K562 (cell line): ENCODE results near the gene IL17REL. TPM values are rescaled to one million over a fixed set of nuclear protein-coding genes. Genes with fewer than 3 reads are reported as not detected.
A peak's percentile ranks its signal among the peaks of the same experiment; 100 is the strongest.

Experiments used
- BACH1 ChIP-seq: fragments of 200-800 bp; sonication (Bioruptor generic); IDR thresholded peaks from 2 replicates; pipeline ENCODE4 v1.6.1; 2016; ENCODE audit warnings: missing genetic modification characterization, missing compliant biosample characterization
- CBX1 ChIP-seq: sonication (generic); IDR thresholded peaks from 2 replicates; pipeline ENCODE4 v1.6.1; 2016; ENCODE audit warnings: antibody characterized with exemption, low read depth, mild to moderate bottlenecking
- ELF1 ChIP-seq: fragments of 200-800 bp; sonication (Bioruptor generic); IDR thresholded peaks from 2 replicates; pipeline ENCODE4 v1.6.1; 2016; ENCODE audit warnings: missing genetic modification characterization, missing compliant biosample characterization
- FOS ChIP-seq: IDR thresholded peaks from 3 replicates; pipeline ENCODE4 v1.6.1; 2011; ENCODE audit not compliant: insufficient read length; ENCODE audit errors: extremely low read depth
- FOXA3 ChIP-seq, 2 experiments: fragments of 450-650 bp in 1 of 2; sonication (generic) in 1 of 2; formaldehyde crosslinking; IDR thresholded peaks in 1 of 2; conservative IDR thresholded peaks in 1 of 2; 2 replicates each; pipeline versions ENCODE4 v1.4.0 to v1.8.0; 2020 to 2022; ENCODE audit warnings: mild to moderate bottlenecking in 2 of 2, missing genetic modification reagents in 1 of 2
- FOXK1 ChIP-seq: sonication (generic); formaldehyde crosslinking; IDR thresholded peaks from 2 replicates; pipeline ENCODE4 v1.8.0; 2022; ENCODE audit warnings: missing genetic modification reagents, mild to moderate bottlenecking, borderline replicate concordance
- FOXK2 ChIP-seq, 2 experiments: fragments of 450-650 bp; IDR thresholded peaks in 1 of 2; conservative IDR thresholded peaks in 1 of 2; 2 replicates each; pipeline ENCODE4 v1.6.1; 2016; ENCODE audit warnings: low read depth in 2 of 2, mild to moderate bottlenecking in 1 of 2
- GATAD2B ChIP-seq: fragments of 450-650 bp; IDR thresholded peaks from 2 replicates; pipeline ENCODE4 v1.6.1; 2017; ENCODE audit warnings: mild to moderate bottlenecking, borderline replicate concordance
- HDGF ChIP-seq: fragments of 450-650 bp; IDR thresholded peaks from 2 replicates; pipeline ENCODE4 v1.6.1; 2016
- HLTF ChIP-seq: fragments of 450-650 bp; IDR thresholded peaks from 2 replicates; pipeline ENCODE4 v1.6.1; 2016
- KDM2B ChIP-seq: fragments of 250-450 bp; sonication (Bioruptor Pico); IDR thresholded peaks from 2 replicates; pipeline ENCODE4 v1.8.0; 2021; ENCODE audit warnings: mild to moderate bottlenecking, moderate library complexity
- KLF1 ChIP-seq: fragments of 450-650 bp; IDR thresholded peaks from 2 replicates; pipeline ENCODE4 v1.6.1; 2016; ENCODE audit warnings: missing genetic modification characterization, missing compliant biosample characterization
- MAFG ChIP-seq: fragments of 450-650 bp; conservative IDR thresholded peaks from 2 replicates; pipeline ENCODE4 v1.6.1; 2016; ENCODE audit warnings: missing genetic modification characterization, missing compliant biosample characterization
- NCOR1 ChIP-seq: fragments of 450-650 bp; IDR thresholded peaks from 2 replicates; pipeline ENCODE4 v1.6.1; 2016; ENCODE audit warnings: mild to moderate bottlenecking, moderate library complexity
- PHF20 ChIP-seq: fragments of 450-650 bp; IDR thresholded peaks from 2 replicates; pipeline ENCODE4 v1.6.1; 2018; ENCODE audit not compliant: partially characterized antibody
- POLR3G ChIP-seq: IDR thresholded peaks from 2 replicates; pipeline ENCODE4 v1.6.1; 2011; ENCODE audit not compliant: insufficient read length, insufficient replicate concordance; ENCODE audit errors: extremely low read depth
- PYGO2 ChIP-seq: fragments of 450-650 bp; IDR thresholded peaks from 2 replicates; pipeline ENCODE4 v1.6.1; 2016; ENCODE audit warnings: mild to moderate bottlenecking, missing genetic modification characterization, moderate library complexity, missing compliant biosample characterization
- ZKSCAN3 ChIP-seq: fragments of 250-450 bp; sonication (Bioruptor Pico); IDR thresholded peaks from 2 replicates; pipeline ENCODE4 v1.4.0; 2020
- ZNF143 ChIP-seq: sonication (generic); formaldehyde crosslinking; IDR thresholded peaks from 2 replicates; pipeline ENCODE4 v1.9.0; 2022; ENCODE audit warnings: mild to moderate bottlenecking, missing genetic modification reagents
- ZNF24 ChIP-seq: fragments of 450-650 bp; IDR thresholded peaks from 2 replicates; pipeline ENCODE4 v1.6.1; 2016
- polyA plus RNA-seq, 8 experiments: library from polyadenylated mRNA; depleted of rRNA in 4 of 8; stranded (reverse) in 5 of 8; unstranded in 3 of 8; fragments of >200 nt; fragmentation: Nextera tagmentation in 2 of 8; fragmentation: Illumina TruSeq in 1 of 8; extraction: Ambion mirVana in 2 of 8; extraction: Trizol in 1 of 8; gene quantifications; 2 replicates each; pipeline versions ENCODE4 v1.2.1 to v1.2.3, GENCODE V29; 2011 to 2014; ENCODE audit warnings: inconsistent platforms in 1 of 8, missing spikeins in 1 of 8
- total RNA-seq, 7 experiments: library from RNA; depleted of rRNA in 6 of 7; stranded (reverse); fragments of >200 nt in 6 of 7; fragmentation: Illumina TruSeq in 2 of 7; extraction: Trizol in 2 of 7; gene quantifications; 2 replicates each; pipeline versions ENCODE4 v1.2.1 to v1.2.3, GENCODE V29; 2011 to 2021; ENCODE audit warnings: low replicate concordance in 1 of 7
- TF ChIP-seq, protein P1 (sequence below): fragments of 250-450 bp; sonication (Bioruptor Pico); IDR thresholded peaks from 2 replicates; pipeline ENCODE4 v1.4.0; 2020
- TF ChIP-seq, protein P2 (sequence below): sonication (generic); formaldehyde crosslinking; IDR thresholded peaks from 2 replicates; pipeline ENCODE4 v1.8.0; 2022; ENCODE audit warnings: mild to moderate bottlenecking, missing genetic modification reagents
- TF ChIP-seq, protein P3 (sequence below), 2 experiments: fragments of 250-450 bp in 1 of 2; fragments of 450-650 bp in 1 of 2; sonication (Bioruptor Pico) in 1 of 2; IDR thresholded peaks; 2 replicates each; pipeline versions ENCODE4 v1.6.1 to v1.8.0; 2016 to 2021; ENCODE audit warnings: mild to moderate bottlenecking in 2 of 2, moderate library complexity in 2 of 2, missing compliant biosample characterization in 1 of 2, missing genetic modification characterization in 1 of 2
- TF ChIP-seq, protein P4 (sequence below), 2 experiments: fragments of 450-650 bp in 1 of 2; IDR thresholded peaks; 2 replicates each; pipeline ENCODE4 v1.6.1; 2011 to 2017; ENCODE audit warnings: low read depth in 2 of 2, antibody characterized with exemption in 1 of 2, borderline replicate concordance in 1 of 2, low read length in 1 of 2, mild to moderate bottlenecking in 1 of 2, mixed read lengths in 1 of 2; ENCODE audit not compliant: control insufficient read depth in 1 of 2

IL17REL gene
- total and polyA plus RNA-seq, 9 of the 15 experiments (the other 6 are each of a cell fraction or from before 2014, with no cell fraction given), result 0.05 to 0.42 (median 0.11) TPM; not detected in 4

DNA sequence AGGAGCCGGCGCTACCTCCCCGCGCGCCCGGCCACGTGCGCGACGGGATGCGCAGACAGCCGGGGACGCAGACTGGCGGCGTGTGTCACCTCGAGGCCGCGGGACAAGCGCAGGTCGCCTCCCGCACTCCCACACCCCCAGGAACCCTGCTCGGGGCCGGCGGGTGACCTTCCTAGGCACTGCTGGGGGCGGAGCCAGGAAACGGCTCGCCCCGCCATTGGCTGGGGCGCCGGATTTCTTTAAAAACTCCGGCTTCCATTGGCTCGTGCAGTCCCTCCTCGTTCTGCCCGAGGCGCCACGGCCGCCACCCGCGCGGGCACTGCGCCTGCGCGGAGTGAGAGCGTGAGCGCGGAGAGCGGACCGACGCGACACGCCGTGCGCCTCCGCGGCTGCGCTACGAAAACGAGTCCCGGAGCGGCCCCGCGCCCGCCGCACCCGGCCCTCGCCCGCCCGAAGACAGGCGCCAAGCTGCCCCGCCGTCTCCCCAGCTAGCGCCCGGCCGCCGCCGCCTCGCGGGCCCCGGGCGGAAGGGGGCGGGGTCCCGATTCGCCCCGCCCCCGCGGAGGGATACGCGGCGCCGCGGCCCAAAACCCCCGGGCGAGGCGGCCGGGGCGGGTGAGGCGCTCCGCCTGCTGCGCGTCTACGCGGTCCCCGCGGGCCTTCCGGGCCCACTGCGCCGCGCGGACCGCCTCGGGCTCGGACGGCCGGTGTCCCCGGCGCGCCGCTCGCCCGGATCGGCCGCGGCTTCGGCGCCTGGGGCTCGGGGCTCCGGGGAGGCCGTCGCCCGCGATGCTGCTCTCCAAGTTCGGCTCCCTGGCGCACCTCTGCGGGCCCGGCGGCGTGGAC, 52.2 kb downstream of the IL17REL start, which contains the start of gene PIM3 (continued):
- TF ChIP-seq, protein P1, sequence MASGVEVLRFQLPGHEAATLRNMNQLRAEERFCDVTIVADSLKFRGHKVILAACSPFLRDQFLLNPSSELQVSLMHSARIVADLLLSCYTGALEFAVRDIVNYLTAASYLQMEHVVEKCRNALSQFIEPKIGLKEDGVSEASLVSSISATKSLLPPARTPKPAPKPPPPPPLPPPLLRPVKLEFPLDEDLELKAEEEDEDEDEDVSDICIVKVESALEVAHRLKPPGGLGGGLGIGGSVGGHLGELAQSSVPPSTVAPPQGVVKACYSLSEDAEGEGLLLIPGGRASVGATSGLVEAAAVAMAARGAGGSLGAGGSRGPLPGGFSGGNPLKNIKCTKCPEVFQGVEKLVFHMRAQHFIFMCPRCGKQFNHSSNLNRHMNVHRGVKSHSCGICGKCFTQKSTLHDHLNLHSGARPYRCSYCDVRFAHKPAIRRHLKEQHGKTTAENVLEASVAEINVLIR (CRISPR knock-in tag), result peak; percentile 21; the same call in 1 of the 2 replicates
- no peak for TF ChIP-seq FOXA3 (CRISPR knock-in tag; conservative IDR thresholded peaks at IDR 0.05 in 1 of 2, IDR thresholded peaks at IDR 0.05 in 1 of 2)
- no peak for TF ChIP-seq CBX1
- TF ChIP-seq HLTF, result no peak
- TF ChIP-seq FOXK1 (CRISPR knock-in tag), result no peak; the same call in 1 of the 2 replicates
- TF ChIP-seq, protein P2, sequence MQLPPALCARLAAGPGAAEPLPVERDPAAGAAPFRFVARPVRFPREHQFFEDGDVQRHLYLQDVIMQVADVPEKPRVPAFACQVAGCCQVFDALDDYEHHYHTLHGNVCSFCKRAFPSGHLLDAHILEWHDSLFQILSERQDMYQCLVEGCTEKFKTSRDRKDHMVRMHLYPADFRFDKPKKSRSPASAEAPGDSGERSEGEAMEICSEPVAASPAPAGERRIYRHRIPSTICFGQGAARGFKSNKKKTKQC, result no peak
- no peak for TF ChIP-seq MAFG (tag)
- peak; percentile 23; the same call in 1 of the 2 replicates for TF ChIP-seq NCOR1
- TF ChIP-seq POLR3G, result no peak
- TF ChIP-seq KDM2B, result no peak
- TF ChIP-seq KLF1 (tag), result no peak
- TF ChIP-seq, protein P3, sequence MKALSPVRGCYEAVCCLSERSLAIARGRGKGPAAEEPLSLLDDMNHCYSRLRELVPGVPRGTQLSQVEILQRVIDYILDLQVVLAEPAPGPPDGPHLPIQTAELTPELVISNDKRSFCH (CRISPR knock-in tag; IDR thresholded peaks at IDR 0.05), result no peak
- TF ChIP-seq, protein P3 (tag; IDR thresholded peaks at IDR 0.05), result no peak
- no peak for TF ChIP-seq ZNF143
- TF ChIP-seq, protein P4, sequence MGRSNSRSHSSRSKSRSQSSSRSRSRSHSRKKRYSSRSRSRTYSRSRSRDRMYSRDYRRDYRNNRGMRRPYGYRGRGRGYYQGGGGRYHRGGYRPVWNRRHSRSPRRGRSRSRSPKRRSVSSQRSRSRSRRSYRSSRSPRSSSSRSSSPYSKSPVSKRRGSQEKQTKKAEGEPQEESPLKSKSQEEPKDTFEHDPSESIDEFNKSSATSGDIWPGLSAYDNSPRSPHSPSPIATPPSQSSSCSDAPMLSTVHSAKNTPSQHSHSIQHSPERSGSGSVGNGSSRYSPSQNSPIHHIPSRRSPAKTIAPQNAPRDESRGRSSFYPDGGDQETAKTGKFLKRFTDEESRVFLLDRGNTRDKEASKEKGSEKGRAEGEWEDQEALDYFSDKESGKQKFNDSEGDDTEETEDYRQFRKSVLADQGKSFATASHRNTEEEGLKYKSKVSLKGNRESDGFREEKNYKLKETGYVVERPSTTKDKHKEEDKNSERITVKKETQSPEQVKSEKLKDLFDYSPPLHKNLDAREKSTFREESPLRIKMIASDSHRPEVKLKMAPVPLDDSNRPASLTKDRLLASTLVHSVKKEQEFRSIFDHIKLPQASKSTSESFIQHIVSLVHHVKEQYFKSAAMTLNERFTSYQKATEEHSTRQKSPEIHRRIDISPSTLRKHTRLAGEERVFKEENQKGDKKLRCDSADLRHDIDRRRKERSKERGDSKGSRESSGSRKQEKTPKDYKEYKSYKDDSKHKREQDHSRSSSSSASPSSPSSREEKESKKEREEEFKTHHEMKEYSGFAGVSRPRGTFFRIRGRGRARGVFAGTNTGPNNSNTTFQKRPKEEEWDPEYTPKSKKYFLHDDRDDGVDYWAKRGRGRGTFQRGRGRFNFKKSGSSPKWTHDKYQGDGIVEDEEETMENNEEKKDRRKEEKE (IDR thresholded peaks at IDR 0.05; ENCODE audit: borderline replicate concordance in 1 of 2, control insufficient read depth in 1 of 2, low read depth in 2 of 2, low read length in 1 of 2), result no peak
- no peak for TF ChIP-seq ZNF24
- no peak for TF ChIP-seq PYGO2
- no peak for TF ChIP-seq BACH1 (tag)
- TF ChIP-seq PHF20, result no peak
- no peak for TF ChIP-seq ZKSCAN3 (CRISPR knock-in tag)
- TF ChIP-seq HDGF, result no peak
- peak; percentile 71 for TF ChIP-seq ELF1
- TF ChIP-seq FOXK2 (conservative IDR thresholded peaks at IDR 0.05 in 1 of 2, IDR thresholded peaks at IDR 0.05 in 1 of 2; ENCODE audit: low read depth in 2 of 2), result no peak
- TF ChIP-seq FOS, result peak; percentile 74
- TF ChIP-seq GATAD2B, result peak; percentile 88
